Stimulated activated CD4-positive, alpha-beta T cell treated with anti-CD3 and anti-CD28 coated beads, Interleukin-12 subunit alpha, Interleukin-12 subunit beta, amount 100 ng/mL, for 24 hours (primary cell): Measurements from ENCODE around the gene P2RX7.

ENCODE experiments used
- DNase-seq, 2 experiments: peaks; one replicate each; pipeline ENCODE4 v3.0.0-alpha.2; 2020; ENCODE audit warnings: low read depth in 2 of 2

P2RX7 gene

GRCh38 chr12:121132601-121133481, at the start of gene P2RX7:
P2RX7 (plus strand) TSS chr12:121132876; CDS start chr12:121132971, 95 bp downstream.
- DNase-seq: peak; percentile 24 to 31

GRCh38 chr12:121084229-121084628, 48.4 kb upstream of the P2RX7 start:
- DNase-seq: no peak

DNA sequence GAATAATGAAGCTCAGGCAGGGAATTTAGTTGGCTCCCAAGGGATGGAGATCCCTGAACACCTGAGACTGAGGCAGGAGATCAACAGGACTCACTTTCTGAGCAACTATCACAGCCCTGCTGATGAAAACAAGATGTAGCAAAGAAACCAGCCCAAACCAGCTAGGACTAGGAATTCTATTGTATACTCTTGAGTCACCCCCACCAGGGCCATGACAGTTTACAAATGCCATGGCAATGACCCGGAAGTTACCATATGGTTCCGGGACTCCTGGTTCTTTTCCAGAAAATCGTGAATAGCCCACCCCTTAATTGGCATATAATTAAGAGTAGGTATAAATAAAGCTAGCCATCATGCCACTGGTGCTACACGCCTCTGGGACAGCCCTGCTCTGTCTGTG, 47.6 kb upstream of the P2RX7 start:
- no peak for DNase-seq

- no peak for DNase-seq
Observed at GRCh38 chr12:121085506-121086353, 46.9 kb upstream of the P2RX7 start.

DNA sequence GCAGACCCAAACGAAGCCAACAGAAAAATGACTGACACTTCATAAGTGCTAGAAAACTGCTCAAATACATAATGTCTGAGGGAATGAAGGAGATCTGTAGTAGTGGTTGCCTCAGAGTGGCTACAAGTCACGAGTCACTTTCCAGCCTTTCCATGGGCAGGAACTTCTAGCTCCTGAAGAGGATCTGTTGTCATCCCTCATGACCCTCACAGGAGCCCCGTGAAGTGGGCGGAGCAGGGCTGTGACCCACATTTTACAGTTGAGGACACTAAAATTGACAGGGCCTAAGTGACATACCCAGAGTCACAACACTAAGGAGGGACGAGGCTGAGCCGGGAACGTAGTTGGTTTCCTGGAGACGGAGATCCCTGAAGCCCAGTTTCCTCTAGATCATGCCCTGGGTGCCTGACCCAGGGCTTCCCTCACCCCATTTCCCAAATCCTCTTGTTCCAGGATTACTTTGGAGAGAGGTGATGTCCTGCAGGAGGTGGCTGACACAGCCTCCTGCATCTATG, 45.8 kb upstream of the P2RX7 start:
- DNase-seq: no peak

DNA sequence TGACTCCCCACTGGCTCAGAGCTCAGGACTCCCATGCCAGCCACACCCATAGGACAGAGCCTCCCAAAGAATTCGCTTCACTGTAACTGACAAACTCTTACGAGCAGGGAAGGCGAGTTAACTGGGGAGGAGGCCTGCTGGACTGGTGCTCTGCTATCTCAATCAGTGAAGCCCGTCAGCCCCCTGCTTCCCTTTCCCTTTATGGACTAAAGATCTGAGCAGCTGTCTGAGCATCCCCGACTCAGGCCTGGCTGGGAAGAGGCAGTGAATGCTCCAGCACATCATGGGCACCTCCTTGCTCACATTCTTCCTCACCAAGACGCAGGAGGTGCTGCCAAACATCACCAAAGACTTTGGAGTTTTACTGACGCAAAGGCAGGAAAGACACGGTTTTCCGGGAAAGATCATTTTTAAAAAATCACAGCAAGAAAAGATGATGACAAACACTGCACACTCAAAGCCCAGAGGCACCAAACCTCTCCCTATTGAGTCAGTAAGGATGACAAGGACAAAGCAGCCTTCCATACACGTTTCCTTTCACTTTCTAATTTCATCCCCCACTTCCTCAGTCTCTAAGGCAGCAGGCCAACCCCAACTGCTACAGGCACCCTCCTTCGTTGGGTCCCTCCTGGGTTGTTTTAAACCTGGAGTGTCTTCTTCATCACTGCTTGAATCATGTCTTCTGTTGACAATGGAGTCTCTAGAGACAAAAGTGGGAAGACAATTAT, 45.0 kb upstream of the P2RX7 start:
- no peak for DNase-seq

- DNase-seq: no peak
Observed at GRCh38 chr12:121088195-121088585, 44.5 kb upstream of the P2RX7 start.

DNA sequence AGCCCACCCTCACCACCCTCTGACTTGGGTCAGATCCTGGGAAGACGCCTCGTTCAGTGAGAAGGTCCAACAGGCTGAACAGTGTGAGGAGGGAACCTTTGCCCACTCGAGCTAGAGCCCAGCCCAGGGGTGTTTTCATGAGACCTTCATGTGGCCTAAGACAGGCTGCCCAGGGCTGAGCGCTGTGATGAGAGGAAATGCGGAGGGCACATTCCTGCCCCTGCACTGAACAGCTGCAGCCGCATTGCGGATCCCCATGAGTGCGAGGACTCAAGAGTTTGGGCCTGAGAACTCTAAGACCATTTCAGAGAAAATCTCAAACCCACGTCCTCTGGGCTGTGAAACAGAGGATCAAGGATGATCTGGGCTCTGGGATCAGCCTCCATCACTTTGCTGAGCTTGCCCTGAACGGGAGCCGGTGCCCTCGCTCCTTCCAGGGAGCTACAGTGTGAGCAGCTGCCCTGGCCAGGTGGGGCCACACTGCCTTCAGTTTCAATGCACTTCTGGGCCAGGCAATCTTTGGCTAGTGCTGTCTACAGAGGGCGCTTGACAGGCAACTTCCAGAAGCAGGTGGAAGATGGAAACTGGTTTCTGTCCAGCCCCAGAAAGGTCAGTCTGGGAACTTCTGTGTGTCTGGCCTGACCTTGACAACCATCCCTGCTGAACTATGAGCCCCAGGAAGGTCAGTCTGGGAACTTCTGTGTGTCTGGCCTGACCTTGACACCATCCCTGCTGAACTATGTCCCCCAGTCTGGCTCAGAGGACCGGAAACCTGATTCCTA, 43.5 kb upstream of the P2RX7 start:
- DNase-seq: no peak

GRCh38 chr12:121089813-121090430, 42.8 kb upstream of the P2RX7 start:
- DNase-seq: no peak

- no peak for DNase-seq
Observed at GRCh38 chr12:121090586-121091514, 41.8 kb upstream of the P2RX7 start.

DNA sequence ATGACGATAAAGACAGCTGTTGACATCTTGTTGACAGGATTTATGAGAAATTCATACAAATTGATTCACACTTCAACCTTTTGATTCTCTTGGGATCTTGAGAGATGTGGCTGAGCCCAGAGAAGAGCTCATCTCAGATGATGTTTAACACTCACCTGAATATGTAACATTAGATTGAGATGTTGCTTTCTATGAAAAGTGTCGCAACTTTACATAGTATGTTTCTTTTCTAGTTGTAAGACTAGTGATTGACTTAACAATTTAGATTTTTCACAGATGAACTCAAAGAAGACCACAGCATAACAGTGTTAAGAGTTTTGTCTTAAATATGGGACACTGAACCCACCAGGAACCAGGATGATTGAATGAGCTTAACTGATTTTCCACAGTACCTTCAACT, 40.6 kb upstream of the P2RX7 start:
- no peak for DNase-seq

- no peak for DNase-seq
Observed at GRCh38 chr12:121093487-121093891, 39.2 kb upstream of the P2RX7 start.

- peak; percentile 65 to 75 for DNase-seq
Observed at GRCh38 chr12:121095544-121096198, 37.0 kb upstream of the P2RX7 start.

DNA sequence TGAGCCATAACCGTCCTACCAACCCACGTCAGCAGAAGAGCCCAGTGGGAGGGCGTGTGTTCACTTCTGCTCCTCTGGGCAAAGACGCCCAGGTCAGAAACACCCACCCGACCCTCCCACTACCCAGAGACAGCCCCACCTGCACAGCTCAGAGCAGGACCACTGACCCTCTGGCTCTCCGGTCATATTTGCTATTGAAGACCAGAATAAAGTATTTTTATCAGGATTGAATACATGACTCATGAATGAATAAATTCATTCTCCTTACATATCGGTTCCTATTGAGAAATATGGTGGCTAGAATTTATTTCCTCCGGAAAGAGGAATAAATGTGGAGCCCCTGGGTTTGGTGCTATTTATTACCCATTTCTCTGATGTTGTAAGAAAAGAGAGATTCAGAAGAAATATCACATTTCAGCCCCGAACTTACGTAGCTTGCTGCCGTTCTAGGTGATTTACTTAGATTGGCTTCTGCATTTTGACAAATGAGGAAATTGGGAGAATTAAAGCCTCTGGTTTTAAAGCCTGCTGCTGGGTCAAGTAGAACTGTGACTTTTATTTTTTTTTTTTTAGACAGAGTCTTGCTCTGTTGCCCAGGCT, 36.4 kb upstream of the P2RX7 start:
- no peak for DNase-seq

GRCh38 chr12:121099779-121100178, 32.9 kb upstream of the P2RX7 start:
- DNase-seq: no peak

DNA sequence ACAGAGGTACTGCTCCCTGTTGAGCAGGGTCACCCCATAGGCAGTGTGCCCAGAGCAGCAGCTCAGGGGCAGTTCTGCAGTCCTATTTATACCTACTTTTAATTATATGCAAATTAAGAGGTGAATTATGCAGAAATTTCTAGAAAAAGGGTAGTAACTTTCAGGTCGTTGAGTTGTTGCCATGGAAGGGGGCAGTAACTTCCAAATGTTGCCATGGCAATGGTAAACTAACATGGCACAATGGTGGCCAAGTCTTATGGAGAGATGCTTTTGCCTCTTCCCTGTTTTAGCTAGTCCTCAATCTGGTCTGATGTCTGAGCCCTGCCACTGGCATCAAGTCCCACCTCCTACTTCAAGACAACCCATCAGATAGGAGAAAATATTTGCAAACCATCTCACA, 30.4 kb upstream of the P2RX7 start:
- DNase-seq: no peak

- DNase-seq: no peak
Observed at GRCh38 chr12:121107681-121108080, 25.0 kb upstream of the P2RX7 start.

DNA sequence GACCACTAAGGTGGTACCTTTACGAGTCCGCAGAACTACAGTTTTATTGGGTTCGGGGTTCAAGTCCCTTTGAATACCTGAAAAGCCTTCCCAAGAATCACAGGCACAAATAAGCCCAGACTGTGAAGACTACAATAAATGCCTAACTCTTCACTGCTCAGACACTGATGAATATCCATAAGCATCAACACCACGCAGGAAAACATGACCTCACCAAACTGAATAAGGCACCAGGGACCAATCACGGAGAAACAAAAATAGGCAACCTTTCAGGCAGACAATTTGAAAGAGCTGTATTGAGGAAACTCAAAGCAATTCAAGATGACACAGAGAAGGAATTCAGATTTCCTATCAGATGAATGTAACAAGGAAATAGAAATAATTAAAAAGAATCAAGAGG, 24.2 kb upstream of the P2RX7 start:
- DNase-seq: no peak
